Left colon (tissue), 2 donors: ENCODE data around the gene FTSJ1. TPM values are rescaled to one million over a fixed set of nuclear protein-coding genes. Genes with fewer than 3 reads are reported as not detected.

Source experiments
- ATAC-seq: fragments of 200-7000 bp; cut with Tn5 transposase; one replicate; pipeline ENCODE4 v1.9.1; 2020; ENCODE audit warnings: mild to moderate bottlenecking, moderate library complexity
- DNase-seq, 2 donors: peaks; one replicate each; pipeline ENCODE4 v3.0.0-alpha.2; 2020
- intact Hi-C, 2 donors: fragments of 100-400 bp; cut with DNase I in 1 of 2; cut with micrococcal nuclease in 1 of 2; formaldehyde crosslinking; loops; one replicate each; pipeline versions ENCODE4 v1.11.2 to v1.14.0; 2022; cut with DNase I, micrococcal nuclease
- total RNA-seq, 2 donors: library from RNA; stranded (reverse); fragmentation: NEBNext Ultra II Directional; extraction: Animal tissue kit (Norgen Biotek cat#: 25700); gene quantifications; one replicate each; pipeline ENCODE4 v1.2.1, GENCODE V29; 2021
- donor health status: DM: no; HTN: no; CAD: no.
- donor health status: DM: yes; HTN: yes; CAD: no.

Gene FTSJ1
- total RNA-seq, 2 donors from 2014 or later, result 19.5 to 25.1 TPM

- intact Hi-C loops, result no loop called here
- DNase-seq, result peak in 1 of 2 donors; percentile 54
- peak; percentile 24 for ATAC-seq
Observed at GRCh38 chrX:48468693-48469691, 7.0 kb upstream of the FTSJ1 start.

GRCh38 chrX:48470110-48470832 is 5.7 kb upstream of the FTSJ1 start, which contains the start of gene SLC38A5:
SLC38A5 (minus strand) TSS chrX:48470260; CDS start chrX:48467924, 2,336 bp downstream.
- intact Hi-C loops, result no loop called here
- DNase-seq, result peak in 1 of 2 donors; percentile 40
- ATAC-seq, result peak; percentile 71

GRCh38 chrX:48470833-48471118 is 5.2 kb upstream of the FTSJ1 start:
- no peak for DNase-seq
- no peak for ATAC-seq
- intact Hi-C loops, result no loop called here

GRCh38 chrX:48471504-48471903 is 4.5 kb upstream of the FTSJ1 start:
- intact Hi-C loops, result no loop called here
- DNase-seq, result no peak
- ATAC-seq, result no peak

GRCh38 chrX:48472225-48472624 is 3.8 kb upstream of the FTSJ1 start:
- intact Hi-C loops, result no loop called here
- ATAC-seq (no peak), DNase-seq (no peak)

GRCh38 chrX:48472851-48473703 is 2.9 kb upstream of the FTSJ1 start:
- ATAC-seq (no peak), DNase-seq (no peak)
- intact Hi-C loops, result no loop called here

GRCh38 chrX:48473704-48473990 is 2.4 kb upstream of the FTSJ1 start:
- ATAC-seq, result no peak

GRCh38 chrX:48474127-48474526 is 1.9 kb upstream of the FTSJ1 start:
- DNase-seq (no peak), ATAC-seq (no peak)
- intact Hi-C loops, result no loop called here

More at GRCh38 chrX:48473704-48473990, 2.4 kb upstream of the FTSJ1 start:
- DNase-seq, result no peak
- intact Hi-C loops, result no loop called here

- DNase-seq (no peak), ATAC-seq (no peak)
- intact Hi-C loops, result no loop called here
Observed at GRCh38 chrX:48474581-48474980, 1.4 kb upstream of the FTSJ1 start.

- DNase-seq (peak in 1 of 2 donors; percentile 27), ATAC-seq (peak; percentile 53)
- intact Hi-C loops, result no loop called here
Observed at GRCh38 chrX:48475296-48475695, 703 bp upstream of the FTSJ1 start.

- no peak for DNase-seq
- intact Hi-C loops, result no loop called here
- no peak for ATAC-seq
Observed at GRCh38 chrX:48476919-48477318, 920 bp downstream of the FTSJ1 start.

- no peak for DNase-seq
- no peak for ATAC-seq
Observed at GRCh38 chrX:48477960-48478755, 2.2 kb downstream of the FTSJ1 start.

GRCh38 chrX:48478806-48479205 is 2.8 kb downstream of the FTSJ1 start:
- ATAC-seq (no peak), DNase-seq (no peak)
- intact Hi-C loops, result no loop called here

More at GRCh38 chrX:48477960-48478755, 2.2 kb downstream of the FTSJ1 start:
- intact Hi-C loops, result no loop called here

- intact Hi-C loops, result no loop called here
- no peak for DNase-seq
- no peak for ATAC-seq
Observed at GRCh38 chrX:48480142-48480541, 4.1 kb downstream of the FTSJ1 start.

- ATAC-seq (no peak), DNase-seq (no peak)
- intact Hi-C loops, result no loop called here
Observed at GRCh38 chrX:48480583-48480982, 4.6 kb downstream of the FTSJ1 start.

GRCh38 chrX:48482526-48482925 is 6.5 kb downstream of the FTSJ1 start:
- ATAC-seq (no peak), DNase-seq (no peak)
- intact Hi-C loops, result no loop called here

GRCh38 chrX:48487362-48487798 is 11.4 kb downstream of the FTSJ1 start:
- no peak for DNase-seq
- intact Hi-C loops, result no loop called here
- ATAC-seq, result no peak

- DNase-seq (no peak), ATAC-seq (no peak)
- intact Hi-C loops, result no loop called here
Observed at GRCh38 chrX:48488034-48488433, 12.0 kb downstream of the FTSJ1 start.
